Thyroid gland (tissue), 4 donors: ENCODE results near the gene CLMN.

Source experiments
- POLR2A ChIP-seq, 2 donors: fragments of 450-650 bp; IDR thresholded peaks; one replicate each; pipeline ENCODE4 v1.6.1; 2017; ENCODE audit warnings: antibody characterized with exemption in 2 of 2, mild to moderate bottlenecking in 2 of 2, moderate library complexity in 1 of 2
- TF ChIP-seq, protein P1 (sequence below), 6 experiments: fragments of 200-600 bp in 3 of 6; fragments of 450-650 bp in 3 of 6; sonication (generic) in 3 of 6; IDR thresholded peaks; one replicate each; pipeline ENCODE4 v1.5.1; 2016 to 2019; ENCODE audit warnings: antibody characterized with exemption in 6 of 6, mild to moderate bottlenecking in 2 of 6, inconsistent platforms in 1 of 6, moderate library complexity in 1 of 6

DNA sequence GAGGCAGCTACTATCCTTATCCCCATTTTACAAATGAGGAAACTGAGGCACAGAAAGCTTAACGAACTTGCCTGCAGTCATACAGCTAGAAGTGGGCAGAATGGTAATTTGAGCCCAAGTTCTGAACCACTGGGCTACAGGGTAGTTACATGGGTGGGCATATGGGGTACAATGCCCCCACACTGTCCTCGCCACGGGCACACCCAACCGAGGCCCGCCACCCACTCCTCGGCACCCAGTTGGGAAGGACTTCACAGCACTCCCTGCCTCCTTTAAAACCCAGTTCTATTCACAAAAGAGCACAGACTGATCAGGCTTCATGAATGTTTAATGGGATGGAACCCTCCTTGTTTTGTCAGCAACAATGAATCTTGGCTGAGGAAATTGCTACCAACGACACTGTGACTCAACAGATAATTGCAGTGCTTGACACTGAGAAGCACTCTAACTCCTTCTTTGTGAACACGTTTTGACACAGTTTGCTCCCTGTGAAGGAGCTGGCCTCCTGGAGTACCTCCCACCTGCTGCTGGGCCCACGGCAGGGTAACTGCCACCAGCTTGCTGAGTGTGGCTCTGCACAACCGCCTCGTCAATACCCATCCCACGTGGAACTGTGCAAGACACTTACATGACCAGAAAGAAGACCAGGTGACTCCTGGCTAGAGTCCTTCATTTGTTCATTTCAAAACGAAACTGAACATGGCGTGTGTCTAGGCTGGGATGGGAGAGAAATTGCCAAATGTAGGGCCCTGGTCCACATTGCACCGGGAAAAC is 63.5 kb downstream of the CLMN start:
- TF ChIP-seq, protein P1, sequence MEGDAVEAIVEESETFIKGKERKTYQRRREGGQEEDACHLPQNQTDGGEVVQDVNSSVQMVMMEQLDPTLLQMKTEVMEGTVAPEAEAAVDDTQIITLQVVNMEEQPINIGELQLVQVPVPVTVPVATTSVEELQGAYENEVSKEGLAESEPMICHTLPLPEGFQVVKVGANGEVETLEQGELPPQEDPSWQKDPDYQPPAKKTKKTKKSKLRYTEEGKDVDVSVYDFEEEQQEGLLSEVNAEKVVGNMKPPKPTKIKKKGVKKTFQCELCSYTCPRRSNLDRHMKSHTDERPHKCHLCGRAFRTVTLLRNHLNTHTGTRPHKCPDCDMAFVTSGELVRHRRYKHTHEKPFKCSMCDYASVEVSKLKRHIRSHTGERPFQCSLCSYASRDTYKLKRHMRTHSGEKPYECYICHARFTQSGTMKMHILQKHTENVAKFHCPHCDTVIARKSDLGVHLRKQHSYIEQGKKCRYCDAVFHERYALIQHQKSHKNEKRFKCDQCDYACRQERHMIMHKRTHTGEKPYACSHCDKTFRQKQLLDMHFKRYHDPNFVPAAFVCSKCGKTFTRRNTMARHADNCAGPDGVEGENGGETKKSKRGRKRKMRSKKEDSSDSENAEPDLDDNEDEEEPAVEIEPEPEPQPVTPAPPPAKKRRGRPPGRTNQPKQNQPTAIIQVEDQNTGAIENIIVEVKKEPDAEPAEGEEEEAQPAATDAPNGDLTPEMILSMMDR (IDR thresholded peaks at IDR 0.05): no peak
- TF ChIP-seq POLR2A (IDR thresholded peaks at IDR 0.05): no peak
